Thyroid gland (tissue), 4 donors: ENCODE data around the gene STK40. TPM values are rescaled to one million over a fixed set of nuclear protein-coding genes. Genes with fewer than 3 reads are reported as not detected.
A peak's percentile ranks its signal among the peaks of the same experiment; 100 is the strongest.

Experiments used
- DNase-seq, 2 donors: peaks; one replicate each; pipeline ENCODE4 v3.0.0-alpha.2; 2019
- H3K27ac ChIP-seq, 3 donors: fragments of 200-600 bp; sonication (generic); 1 replicate in 2 of 3; 2 replicates in 1 of 3; pipeline ENCODE4 v1.5.1; 2016 to 2019; ENCODE audit warnings: mild to moderate bottlenecking in 1 of 3, moderate library complexity in 1 of 3
- H3K27me3 ChIP-seq: fragments of 200-600 bp; sonication (generic); one replicate; pipeline ENCODE4 v1.5.1; 2019
- H3K36me3 ChIP-seq, 2 donors: fragments of 200-600 bp; sonication (generic); one replicate each; pipeline ENCODE4 v1.5.1; 2016 to 2019
- H3K4me1 ChIP-seq, 2 donors: fragments of 200-600 bp; sonication (generic); one replicate each; pipeline ENCODE4 v1.5.1; 2017 to 2019
- H3K4me3 ChIP-seq, 3 donors: fragments of 200-600 bp; sonication (generic); replicated peaks in 1 of 3; 1 replicate in 2 of 3; 2 replicates in 1 of 3; pipeline ENCODE4 v1.5.1; 2016; ENCODE audit warnings: mild to moderate bottlenecking in 1 of 3
- H3K9me3 ChIP-seq: fragments of 200-600 bp; sonication (generic); one replicate; pipeline ENCODE4 v1.5.1; 2017
- POLR2A ChIP-seq, 2 donors: fragments of 450-650 bp; IDR thresholded peaks; one replicate each; pipeline ENCODE4 v1.6.1; 2017; ENCODE audit warnings: antibody characterized with exemption in 2 of 2, mild to moderate bottlenecking in 2 of 2, moderate library complexity in 1 of 2
- WGBS, 2 donors: methylation state at CpG; one replicate each; pipeline ENCODE4 v1.1.5; 2017; 5-methylcytosine and 5-hydroxymethylcytosine counted together
- intact Hi-C: fragments of 100-400 bp; cut with DNase I; formaldehyde crosslinking; loops from one replicate; pipeline ENCODE4 v1.15.1; 2023
- total RNA-seq, 4 donors: library from RNA; depleted of rRNA; stranded (reverse); fragments of >200 nt; gene quantifications; one replicate each; pipeline ENCODE4 v1.2.3, GENCODE V29; 2016
- TF ChIP-seq, protein P1 (sequence below), 6 experiments: fragments of 200-600 bp in 3 of 6; fragments of 450-650 bp in 3 of 6; sonication (generic) in 3 of 6; IDR thresholded peaks; one replicate each; pipeline ENCODE4 v1.5.1; 2016 to 2019; ENCODE audit warnings: antibody characterized with exemption in 6 of 6, mild to moderate bottlenecking in 2 of 6, inconsistent platforms in 1 of 6, moderate library complexity in 1 of 6

STK40 gene, protein sequence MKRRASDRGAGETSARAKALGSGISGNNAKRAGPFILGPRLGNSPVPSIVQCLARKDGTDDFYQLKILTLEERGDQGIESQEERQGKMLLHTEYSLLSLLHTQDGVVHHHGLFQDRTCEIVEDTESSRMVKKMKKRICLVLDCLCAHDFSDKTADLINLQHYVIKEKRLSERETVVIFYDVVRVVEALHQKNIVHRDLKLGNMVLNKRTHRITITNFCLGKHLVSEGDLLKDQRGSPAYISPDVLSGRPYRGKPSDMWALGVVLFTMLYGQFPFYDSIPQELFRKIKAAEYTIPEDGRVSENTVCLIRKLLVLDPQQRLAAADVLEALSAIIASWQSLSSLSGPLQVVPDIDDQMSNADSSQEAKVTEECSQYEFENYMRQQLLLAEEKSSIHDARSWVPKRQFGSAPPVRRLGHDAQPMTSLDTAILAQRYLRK
- total RNA-seq = 10 to 100 TPM; 37.0 to 61.1 (median 50.9) TPM

DNA sequence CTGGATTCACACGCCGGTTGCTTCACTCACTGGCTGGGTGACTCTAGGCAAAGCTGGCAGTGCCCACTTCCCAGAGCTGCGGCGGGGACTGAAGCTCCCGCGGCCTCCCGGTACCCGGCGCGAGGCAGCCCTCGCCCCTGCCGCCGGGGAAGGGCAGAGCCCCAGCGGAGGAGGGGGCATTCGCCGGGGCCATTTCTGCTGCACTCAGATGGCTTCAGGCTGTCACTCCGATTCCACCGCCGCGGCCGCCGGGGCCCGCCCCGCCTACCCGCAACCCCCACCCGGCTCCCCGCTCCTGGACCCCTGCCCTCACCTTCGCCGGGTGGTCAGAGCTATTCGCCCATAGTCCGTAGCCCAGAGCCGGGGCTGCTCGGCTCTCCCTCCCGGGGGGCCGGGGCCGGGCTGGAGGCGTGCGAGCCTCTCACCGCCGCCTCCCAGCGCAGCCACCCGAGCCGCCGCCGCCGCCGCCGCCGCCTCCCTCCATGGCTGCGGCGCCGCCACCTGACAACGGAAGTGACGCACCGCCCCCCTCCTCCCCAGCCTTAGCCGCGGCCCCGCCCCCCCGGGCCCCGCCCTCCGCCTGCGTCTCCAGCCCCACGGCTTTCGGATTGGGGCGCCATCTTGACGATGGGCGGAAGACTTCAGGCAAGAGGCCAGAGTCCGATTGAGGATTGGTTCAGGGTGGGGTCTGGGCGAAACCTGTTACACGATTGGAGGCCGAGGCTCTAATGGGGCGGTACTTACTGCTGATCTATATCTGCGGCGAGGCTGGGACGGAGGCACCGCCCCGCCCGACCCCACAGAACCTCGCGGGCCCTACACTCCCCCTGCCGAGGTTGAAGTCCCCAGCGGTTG is at the start of gene STK40:
Gene STK40 (minus strand): TSS at position 515 of the 855 bp plus-strand sequence. CDS start 24,592 bp downstream, outside the sequence.
- 0% methylated on average over 2 to 12 of the region's 82 CpGs for WGBS, 2 donors
- Histone ChIP-seq H3K27ac (peak within 1 kb of the TSS; percentile 87 to 98 (median 94)), H3K4me3 (peak within 1 kb of the TSS; percentile 56 to 87 (median 82)), H3K36me3 (peaks cover 3 to 4% of the 10 kb centered on the region in 2 donors), H3K27me3 (no peaks in the 10 kb centered on the region), H3K9me3 (no peaks in the 10 kb centered on the region), H3K4me1 (peaks cover 21 to 43% of the 10 kb centered on the region in 2 donors)
- peak; percentile 98 to 99 for DNase-seq
- TF ChIP-seq, protein P1, sequence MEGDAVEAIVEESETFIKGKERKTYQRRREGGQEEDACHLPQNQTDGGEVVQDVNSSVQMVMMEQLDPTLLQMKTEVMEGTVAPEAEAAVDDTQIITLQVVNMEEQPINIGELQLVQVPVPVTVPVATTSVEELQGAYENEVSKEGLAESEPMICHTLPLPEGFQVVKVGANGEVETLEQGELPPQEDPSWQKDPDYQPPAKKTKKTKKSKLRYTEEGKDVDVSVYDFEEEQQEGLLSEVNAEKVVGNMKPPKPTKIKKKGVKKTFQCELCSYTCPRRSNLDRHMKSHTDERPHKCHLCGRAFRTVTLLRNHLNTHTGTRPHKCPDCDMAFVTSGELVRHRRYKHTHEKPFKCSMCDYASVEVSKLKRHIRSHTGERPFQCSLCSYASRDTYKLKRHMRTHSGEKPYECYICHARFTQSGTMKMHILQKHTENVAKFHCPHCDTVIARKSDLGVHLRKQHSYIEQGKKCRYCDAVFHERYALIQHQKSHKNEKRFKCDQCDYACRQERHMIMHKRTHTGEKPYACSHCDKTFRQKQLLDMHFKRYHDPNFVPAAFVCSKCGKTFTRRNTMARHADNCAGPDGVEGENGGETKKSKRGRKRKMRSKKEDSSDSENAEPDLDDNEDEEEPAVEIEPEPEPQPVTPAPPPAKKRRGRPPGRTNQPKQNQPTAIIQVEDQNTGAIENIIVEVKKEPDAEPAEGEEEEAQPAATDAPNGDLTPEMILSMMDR (IDR thresholded peaks at IDR 0.05) = no peak
- peak; percentile 79 to 91 for TF ChIP-seq POLR2A (IDR thresholded peaks at IDR 0.05)
- intact Hi-C loops = no loop called here

DNA sequence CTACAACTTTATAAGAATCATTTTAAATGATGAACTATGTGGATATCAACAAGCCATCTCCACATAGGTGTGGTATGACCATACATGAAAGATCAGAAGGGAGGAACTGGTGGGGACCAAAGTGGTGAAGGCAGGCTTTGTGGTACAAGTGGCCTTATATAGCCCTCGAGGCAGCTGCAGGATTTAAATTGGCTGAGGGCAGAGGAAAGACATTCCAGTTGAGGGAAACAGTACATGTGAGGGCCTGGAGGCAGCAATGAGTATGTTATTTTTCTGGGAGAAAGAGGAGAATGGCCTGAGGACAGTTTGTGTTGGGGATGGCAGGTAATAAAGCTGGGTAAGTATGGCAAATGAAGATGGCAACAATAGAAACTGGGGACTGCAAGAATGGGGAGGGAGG is 47.4 kb upstream of the STK40 start:
- intact Hi-C loops = no loop called here
- no peaks in the 10 kb centered on the region for H3K27me3 ChIP-seq
- H3K27ac ChIP-seq = no peak overlapping the region
- TF ChIP-seq POLR2A (IDR thresholded peaks at IDR 0.05) = no peak
- TF ChIP-seq, protein P1 (IDR thresholded peaks at IDR 0.05) = no peak
- H3K36me3 ChIP-seq = peaks cover 19 to 20% of the 10 kb centered on the region in 2 donors
- no peak overlapping the region for H3K4me3 ChIP-seq
- WGBS, 2 donors = 42 to 56% methylated on average over 1 of the region's 1 CpG
- peaks cover 0 to 4% of the 10 kb centered on the region in 2 donors for H3K4me1 ChIP-seq
- H3K9me3 ChIP-seq = no peaks in the 10 kb centered on the region
- DNase-seq = no peak

DNA sequence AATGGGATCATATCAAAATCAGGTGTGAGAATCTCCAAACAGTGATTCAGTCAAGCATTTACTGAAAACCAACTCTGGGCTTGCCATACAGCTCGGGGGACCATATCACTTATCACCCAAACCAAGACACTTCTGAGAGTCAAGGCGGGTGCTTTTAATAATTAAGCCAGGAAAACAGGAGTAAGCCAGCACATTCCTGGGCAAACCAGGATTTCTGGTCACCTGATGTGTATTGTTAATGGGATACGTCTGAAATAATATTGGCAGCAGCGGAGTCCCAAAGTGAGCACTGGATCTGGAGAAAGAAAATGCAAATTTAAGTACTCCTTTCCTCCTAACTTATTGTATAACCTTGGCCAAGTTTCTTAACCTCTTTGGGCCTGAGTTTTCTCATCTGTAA is 46.9 kb upstream of the STK40 start:
- WGBS, 2 donors = 81 to 87% methylated on average over 4 of the region's 4 CpGs
- TF ChIP-seq POLR2A (IDR thresholded peaks at IDR 0.05) = no peak
- TF ChIP-seq, protein P1 (IDR thresholded peaks at IDR 0.05) = no peak
- Histone ChIP-seq H3K9me3 (no peaks in the 10 kb centered on the region), H3K4me3 (no peak overlapping the region), H3K27ac (no peak overlapping the region), H3K4me1 (peaks cover 0 to 4% of the 10 kb centered on the region in 2 donors), H3K27me3 (no peaks in the 10 kb centered on the region), H3K36me3 (peaks cover 18 to 19% of the 10 kb centered on the region in 2 donors)
- intact Hi-C loops = no loop called here
- no peak for DNase-seq

DNA sequence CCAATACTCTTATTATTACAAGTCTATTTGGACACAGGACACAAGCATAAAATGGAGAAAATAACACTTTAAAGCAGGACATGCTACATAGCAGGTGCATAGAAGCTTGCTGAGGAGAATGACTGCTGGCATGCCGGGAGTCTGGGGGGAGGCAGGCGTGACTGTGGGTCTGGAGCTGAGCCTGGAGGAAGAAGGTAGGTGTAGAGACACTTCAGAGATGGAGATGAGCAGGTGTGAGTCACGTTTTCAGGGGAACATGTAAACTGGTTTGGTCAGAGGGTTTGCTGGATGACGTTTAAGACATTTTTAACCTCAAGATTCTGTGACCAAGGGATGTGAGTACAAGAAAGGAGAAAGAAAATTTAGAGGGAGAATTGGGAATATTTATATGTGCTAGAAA is 40.1 kb upstream of the STK40 start:
- WGBS, 2 donors = 75 to 81% methylated on average over 4 of the region's 4 CpGs
- DNase-seq = no peak
- H3K27ac ChIP-seq = no peak overlapping the region
- TF ChIP-seq, protein P1 (IDR thresholded peaks at IDR 0.05) = no peak
- no peak for TF ChIP-seq POLR2A (IDR thresholded peaks at IDR 0.05)
- H3K9me3 ChIP-seq = no peaks in the 10 kb centered on the region
- no peaks in the 10 kb centered on the region for H3K4me1 ChIP-seq
- H3K27me3 ChIP-seq = no peaks in the 10 kb centered on the region
- H3K4me3 ChIP-seq = no peak overlapping the region
- peaks cover 17 to 19% of the 10 kb centered on the region in 2 donors for H3K36me3 ChIP-seq
- intact Hi-C loops = loop anchor here (10.0 kb wide), 1 partner anchor 331 kb away; no protein-coding TSS in a partner anchor
